ENCODE data around the gene CD36. TPM values are rescaled to one million over a fixed set of nuclear protein-coding genes. Genes with fewer than 3 reads are reported as not detected.

CD36 gene
- total RNA-seq, 3 donors from 2014 or later (not counting 1 experiment from before 2014, with no cell fraction given): 5.5 to 7.0 (median 6.0) TPM

- H3K4me3 Mint-ChIP-seq: no peak overlapping the region
- H3K9me3 ChIP-seq (ENCODE audit: control insufficient read depth, insufficient read depth, low read length): no peaks in the 10 kb centered on the region
- ATAC-seq (no peak), DNase-seq (no peak)
- H3K27me3 ChIP-seq (ENCODE audit: control insufficient read depth, insufficient read depth, low read length): no peaks in the 10 kb centered on the region
- H3K36me3 Mint-ChIP-seq: no peaks in the 10 kb centered on the region
- intact Hi-C loops (cut with micrococcal nuclease): no loop called here
- H3K27ac Mint-ChIP-seq: no peak overlapping the region
- H3K27me3 Mint-ChIP-seq (ENCODE audit: low read depth in 2 of 2): no peaks in the 10 kb centered on the region
- WGBS (ENCODE audit: insufficient coverage): 89% methylated on average over 5 of the region's 7 CpGs
- H3K27ac ChIP-seq (ENCODE audit: low read length): no peak overlapping the region
- H3K4me3 ChIP-seq (ENCODE audit: low read length): no peak overlapping the region
- H3K4me1 Mint-ChIP-seq: no peaks in the 10 kb centered on the region
- H3K9me3 Mint-ChIP-seq: peaks cover 6 to 10% of the 10 kb centered on the region in 2 donors
- H3K36me3 ChIP-seq (ENCODE audit: control insufficient read depth, insufficient read depth, low read length): no peaks in the 10 kb centered on the region
- TF ChIP-seq, protein P1, sequence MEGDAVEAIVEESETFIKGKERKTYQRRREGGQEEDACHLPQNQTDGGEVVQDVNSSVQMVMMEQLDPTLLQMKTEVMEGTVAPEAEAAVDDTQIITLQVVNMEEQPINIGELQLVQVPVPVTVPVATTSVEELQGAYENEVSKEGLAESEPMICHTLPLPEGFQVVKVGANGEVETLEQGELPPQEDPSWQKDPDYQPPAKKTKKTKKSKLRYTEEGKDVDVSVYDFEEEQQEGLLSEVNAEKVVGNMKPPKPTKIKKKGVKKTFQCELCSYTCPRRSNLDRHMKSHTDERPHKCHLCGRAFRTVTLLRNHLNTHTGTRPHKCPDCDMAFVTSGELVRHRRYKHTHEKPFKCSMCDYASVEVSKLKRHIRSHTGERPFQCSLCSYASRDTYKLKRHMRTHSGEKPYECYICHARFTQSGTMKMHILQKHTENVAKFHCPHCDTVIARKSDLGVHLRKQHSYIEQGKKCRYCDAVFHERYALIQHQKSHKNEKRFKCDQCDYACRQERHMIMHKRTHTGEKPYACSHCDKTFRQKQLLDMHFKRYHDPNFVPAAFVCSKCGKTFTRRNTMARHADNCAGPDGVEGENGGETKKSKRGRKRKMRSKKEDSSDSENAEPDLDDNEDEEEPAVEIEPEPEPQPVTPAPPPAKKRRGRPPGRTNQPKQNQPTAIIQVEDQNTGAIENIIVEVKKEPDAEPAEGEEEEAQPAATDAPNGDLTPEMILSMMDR (IDR thresholded peaks at IDR 0.05): no peak
- no peaks in the 10 kb centered on the region for H3K4me1 ChIP-seq (ENCODE audit: control insufficient read depth, insufficient read depth, low read length)
These were observed 44.4 kb upstream of the CD36 start for GRCh38 chr7:80593869-80594586.

DNA sequence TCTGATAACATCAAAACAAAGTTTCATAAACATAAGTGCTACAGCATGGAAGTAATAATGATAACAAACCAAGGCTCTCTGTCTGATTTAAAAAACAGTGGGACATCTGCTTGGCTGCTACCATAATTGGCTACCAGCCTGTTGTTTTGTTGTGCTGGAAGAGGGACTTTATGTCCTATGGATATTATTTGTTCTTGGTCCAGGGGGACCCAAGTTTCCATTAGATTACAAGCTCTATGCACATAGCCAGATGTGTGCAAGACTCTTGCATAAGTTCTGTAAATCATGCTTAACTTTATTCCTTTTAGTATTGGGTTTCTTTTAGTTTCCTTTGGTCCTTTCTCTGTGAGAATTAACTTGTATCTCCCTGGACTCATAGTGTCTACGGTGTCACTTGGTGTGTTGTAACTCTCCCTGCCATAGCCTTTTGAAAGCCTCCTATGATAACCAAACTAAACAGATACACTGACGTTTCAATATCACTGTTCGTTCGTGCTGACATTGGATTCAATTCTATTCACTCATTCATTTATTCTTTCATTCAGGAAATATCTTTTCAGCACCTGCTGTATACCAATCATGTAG, 41.4 kb upstream of the CD36 start:
- no peaks in the 10 kb centered on the region for H3K27me3 ChIP-seq (ENCODE audit: control insufficient read depth, insufficient read depth, low read length)
- Mint-ChIP-seq H3K4me1 (no peaks in the 10 kb centered on the region), H3K9me3 (peaks cover 6 to 10% of the 10 kb centered on the region in 2 donors), H3K27ac (no peak overlapping the region), H3K4me3 (no peak overlapping the region), H3K27me3 (ENCODE audit: low read depth in 2 of 2) (no peaks in the 10 kb centered on the region), H3K36me3 (no peaks in the 10 kb centered on the region)
- H3K4me1 ChIP-seq (ENCODE audit: control insufficient read depth, insufficient read depth, low read length): no peaks in the 10 kb centered on the region
- ATAC-seq (no peak), DNase-seq (no peak)
- intact Hi-C loops (cut with micrococcal nuclease): no loop called here
- TF ChIP-seq, protein P1 (IDR thresholded peaks at IDR 0.05): no peak
- 88% methylated on average over 4 of the region's 4 CpGs for WGBS (ENCODE audit: insufficient coverage)
- H3K4me3 ChIP-seq (ENCODE audit: low read length): no peak overlapping the region
- H3K9me3 ChIP-seq (ENCODE audit: control insufficient read depth, insufficient read depth, low read length): no peaks in the 10 kb centered on the region
- H3K27ac ChIP-seq (ENCODE audit: low read length): no peak overlapping the region
- no peaks in the 10 kb centered on the region for H3K36me3 ChIP-seq (ENCODE audit: control insufficient read depth, insufficient read depth, low read length)

DNA sequence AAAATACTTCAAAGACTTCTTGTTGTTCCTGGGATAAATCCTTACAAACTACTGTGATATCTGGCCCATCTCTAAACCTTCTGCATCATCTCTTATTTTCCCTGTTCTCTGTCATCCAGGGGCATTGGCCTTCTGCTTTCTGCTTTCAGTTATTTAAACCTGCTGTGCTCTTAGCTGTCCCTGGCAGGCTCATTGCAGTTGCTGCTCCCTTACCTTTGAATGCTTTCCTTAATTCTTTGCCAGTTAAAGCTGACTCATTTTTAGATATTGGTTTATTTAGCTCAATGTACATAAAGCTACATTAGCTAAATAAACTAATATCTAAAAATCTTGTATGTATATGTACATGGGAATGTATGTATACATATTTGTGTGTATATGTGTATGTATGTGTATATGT, 40.6 kb upstream of the CD36 start:
- TF ChIP-seq, protein P1 (IDR thresholded peaks at IDR 0.05): no peak
- no peaks in the 10 kb centered on the region for H3K4me1 Mint-ChIP-seq

More for the DNA sequence above, 40.6 kb upstream of the CD36 start:
- no peak for ATAC-seq
- no peak for DNase-seq
- no peaks in the 10 kb centered on the region for H3K9me3 ChIP-seq (ENCODE audit: control insufficient read depth, insufficient read depth, low read length)
- H3K27me3 ChIP-seq (ENCODE audit: control insufficient read depth, insufficient read depth, low read length): no peaks in the 10 kb centered on the region
- no peaks in the 10 kb centered on the region for H3K4me1 ChIP-seq (ENCODE audit: control insufficient read depth, insufficient read depth, low read length)
- no peak overlapping the region for H3K27ac ChIP-seq (ENCODE audit: low read length)
- H3K27me3 Mint-ChIP-seq (ENCODE audit: low read depth in 2 of 2): no peaks in the 10 kb centered on the region
- H3K27ac Mint-ChIP-seq: no peak overlapping the region
- no peak overlapping the region for H3K4me3 ChIP-seq (ENCODE audit: low read length)
- no peak overlapping the region for H3K4me3 Mint-ChIP-seq
- intact Hi-C loops (cut with micrococcal nuclease): no loop called here
- H3K36me3 ChIP-seq (ENCODE audit: control insufficient read depth, insufficient read depth, low read length): no peaks in the 10 kb centered on the region
- H3K36me3 Mint-ChIP-seq: no peaks in the 10 kb centered on the region
- H3K9me3 Mint-ChIP-seq: peaks cover 6 to 10% of the 10 kb centered on the region in 2 donors

Measured in natural killer cell (primary cell).